Common myeloid progenitor, CD34-positive (primary cell): ENCODE measurements around the gene NHERF1.

Experiments
- CTCF ChIA-PET: fragments of 350-600 bp; sonication (Branson Sonifier 250); formaldehyde crosslinking; loops from one replicate; lab custom pipeline; 2021; ENCODE audit warnings: antibody characterized with exemption; lab: Charles Lee
- POLR2A ChIA-PET: fragments of 350-600 bp; sonication (Branson Sonifier 250); formaldehyde crosslinking; loops from one replicate; lab custom pipeline; 2021; ENCODE audit warnings: antibody characterized with exemption; lab: Charles Lee
- DNase-seq, 3 donors: peaks; one replicate each; pipeline versions ENCODE4 v3.0.0 to v3.0.0-alpha.2; 2013
- H3K27ac ChIP-seq, 2 experiments: 1 replicate in 1 of 2; 2 replicates in 1 of 2; pipeline ENCODE4 v1.7.0; 2013; ENCODE audit warnings: inconsistent platforms in 2 of 2, low read length in 2 of 2, mild to moderate bottlenecking in 2 of 2, low read depth in 1 of 2, moderate library complexity in 1 of 2; ENCODE audit not compliant: severe bottlenecking in 2 of 2, insufficient read depth in 1 of 2, poor library complexity in 1 of 2
- H3K27me3 ChIP-seq, 5 experiments: replicated peaks in 2 of 5; 1 replicate in 3 of 5; 2 replicates in 2 of 5; pipeline versions ENCODE4 v1.6.1 to v1.7.0; 2013; ENCODE audit warnings: low read length in 4 of 5, mild to moderate bottlenecking in 2 of 5, moderate library complexity in 2 of 5, inconsistent platforms in 1 of 5; ENCODE audit not compliant: insufficient read depth in 5 of 5, control insufficient read depth in 4 of 5
- H3K36me3 ChIP-seq, 4 experiments: 1 replicate in 2 of 4; 2 replicates in 2 of 4; pipeline versions ENCODE4 v1.6.1 to v1.7.0; 2013; ENCODE audit warnings: low read length in 3 of 4, control low read depth in 1 of 4, mild to moderate bottlenecking in 1 of 4; ENCODE audit not compliant: control insufficient read depth in 4 of 4, insufficient read depth in 4 of 4
- H3K4me1 ChIP-seq, 4 experiments: 1 replicate in 3 of 4; 2 replicates in 1 of 4; pipeline versions ENCODE4 v1.6.1 to v1.7.1; 2013; ENCODE audit warnings: low read length in 3 of 4, mild to moderate bottlenecking in 3 of 4, control low read depth in 1 of 4, inconsistent platforms in 1 of 4, moderate library complexity in 1 of 4; ENCODE audit not compliant: control insufficient read depth in 4 of 4, insufficient read depth in 4 of 4; ENCODE audit errors: control extremely low read depth in 1 of 4
- H3K4me3 ChIP-seq, 7 experiments: 1 replicate in 4 of 7; 2 replicates in 3 of 7; pipeline versions ENCODE4 v1.5.1 to v1.7.0; 2013; ENCODE audit warnings: mild to moderate bottlenecking in 7 of 7, low read length in 6 of 7, moderate library complexity in 6 of 7, inconsistent platforms in 2 of 7, low read depth in 2 of 7, control low read depth in 1 of 7; ENCODE audit not compliant: insufficient read depth in 4 of 7, control insufficient read depth in 1 of 7; ENCODE audit errors: extremely low read depth in 1 of 7
- H3K9me3 ChIP-seq, 5 experiments: 1 replicate in 4 of 5; 2 replicates in 1 of 5; pipeline versions ENCODE4 v1.6.1 to v1.7.1; 2013; ENCODE audit warnings: low read length in 4 of 5, mild to moderate bottlenecking in 2 of 5, inconsistent platforms in 1 of 5, low read depth in 1 of 5, moderate library complexity in 1 of 5; ENCODE audit not compliant: control insufficient read depth in 4 of 5, insufficient read depth in 2 of 5; ENCODE audit errors: control extremely low read depth in 1 of 5
- WGBS: methylation state at CpG from one replicate; pipeline ENCODE4 v1.1.5; 2013; ENCODE audit not compliant: insufficient coverage; 5-methylcytosine and 5-hydroxymethylcytosine counted together

The NHERF1 gene

DNA sequence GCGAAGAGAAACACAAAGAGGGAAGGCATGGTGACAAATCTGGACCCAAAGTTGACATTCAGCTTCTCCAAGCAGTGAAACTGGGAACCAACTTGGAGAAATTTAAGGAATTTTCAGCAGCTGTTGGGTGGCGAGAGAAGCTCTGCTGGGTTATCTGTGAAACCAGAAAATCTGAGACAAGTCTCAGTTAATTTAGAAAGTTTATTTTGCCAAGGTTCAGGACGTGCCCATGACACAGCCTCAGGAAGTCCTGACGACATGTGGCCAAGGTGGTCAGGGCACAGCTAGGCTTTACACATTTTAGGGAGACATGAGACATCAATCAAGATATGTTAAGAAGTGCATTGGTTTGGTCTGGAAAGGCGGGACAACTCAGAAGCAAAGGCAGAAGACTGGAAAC lies 24.5 kb upstream of the NHERF1 start:
- Histone ChIP-seq H3K4me3 (no peak overlapping the region), H3K36me3 (no peaks in the 10 kb centered on the region), H3K27me3 (no peaks in the 10 kb centered on the region), H3K9me3 (no peaks in the 10 kb centered on the region), H3K27ac (no peak overlapping the region), H3K4me1 (peaks cover 0 to 5% (median 0%) of the 10 kb centered on the region in 4 experiments)
- 58% methylated on average over 5 of the region's 5 CpGs for WGBS
- POLR2A ChIA-PET: interaction anchor here (1.4 kb wide), 1 partner anchor 13 kb away, joined by 4 read pairs; the partner anchor contains the start of gene RAB37
- CTCF ChIA-PET: interaction anchor here (1.5 to 5.8 kb wide), 3 partner anchors 9 to 66 kb away, joined by 3 to 33 read pairs (median 5); partner anchors contain the start of gene RAB37
- DNase-seq: peak in 1 of 3 donors; percentile 34

DNA sequence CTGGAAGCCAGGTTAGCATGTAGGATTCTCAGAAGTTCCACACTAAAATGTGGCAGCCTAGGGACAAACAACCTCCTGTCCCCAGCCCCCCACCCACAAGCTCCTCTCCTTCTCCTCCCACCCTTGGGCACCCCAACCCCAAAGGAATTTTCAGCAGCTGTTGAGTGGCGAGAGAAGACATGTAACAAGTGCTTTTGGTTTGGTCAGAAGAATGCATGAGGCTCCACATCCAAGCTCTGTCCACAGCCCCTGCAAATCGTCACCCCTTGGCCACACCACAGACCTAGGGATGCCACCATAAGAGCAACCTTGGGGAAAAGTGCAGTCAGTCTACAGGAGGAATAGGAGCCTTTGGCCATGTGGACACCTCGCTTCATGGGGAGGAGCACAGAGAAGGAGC lies 23.3 kb upstream of the NHERF1 start:
- WGBS: 100% methylated on average over 3 of the region's 3 CpGs
- ChIA-PET POLR2A (interaction anchor here (1.4 kb wide), 1 partner anchor 12 kb away, joined by 4 read pairs; the partner anchor contains the start of gene RAB37), CTCF (interaction anchor here (0.9 to 5.8 kb wide), 4 partner anchors 10 to 68 kb away, joined by 3 to 33 read pairs (median 4); partner anchors contain the start of gene RAB37)
- Histone ChIP-seq H3K4me3 (no peak overlapping the region), H3K27me3 (no peaks in the 10 kb centered on the region), H3K27ac (no peak overlapping the region), H3K9me3 (no peaks in the 10 kb centered on the region), H3K36me3 (no peaks in the 10 kb centered on the region), H3K4me1 (peaks cover 0 to 13% (median 6%) of the 10 kb centered on the region in 4 experiments)
- DNase-seq: no peak

DNA sequence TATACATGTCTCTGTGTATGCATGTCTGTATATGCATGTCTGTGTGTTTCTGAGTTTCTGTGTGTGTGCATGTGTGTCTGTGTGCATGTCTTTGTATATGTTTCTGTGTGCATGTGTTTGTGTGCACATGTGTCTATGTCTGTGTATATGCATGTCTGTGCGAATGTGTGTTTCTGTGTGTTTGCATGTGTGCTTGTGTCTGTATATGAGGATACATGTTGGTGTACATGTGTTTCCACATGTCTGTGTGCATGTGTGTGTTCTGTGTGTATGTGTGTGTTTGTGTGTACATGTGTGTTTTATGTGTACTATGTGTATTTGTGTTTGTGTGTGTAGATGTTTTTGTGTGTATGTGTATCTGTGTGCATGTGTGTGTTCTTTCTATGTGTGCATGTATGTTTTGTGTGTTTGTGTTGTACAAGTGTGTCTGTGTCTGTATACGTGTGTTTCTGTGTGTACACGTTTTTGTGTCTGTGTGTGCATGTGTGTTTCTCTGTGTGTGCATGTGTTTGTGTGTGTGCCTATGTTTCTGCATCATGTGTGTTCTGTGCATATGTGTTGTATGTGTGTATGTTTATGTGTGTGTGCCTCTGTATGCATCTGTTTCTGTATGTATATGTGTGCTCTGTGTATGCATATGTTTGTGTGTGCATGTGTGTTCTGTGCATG lies 20.3 kb upstream of the NHERF1 start:
- no peaks in the 10 kb centered on the region for H3K27me3 ChIP-seq
- peaks cover 0 to 26% (median 19%) of the 10 kb centered on the region in 4 experiments for H3K4me1 ChIP-seq
- no peak overlapping the region for H3K27ac ChIP-seq
- no peak for DNase-seq
- H3K4me3 ChIP-seq: no peak overlapping the region
- WGBS: 100% methylated on average over 3 of the region's 3 CpGs
- H3K36me3 ChIP-seq: no peaks in the 10 kb centered on the region
- POLR2A ChIA-PET: no interaction called here
- H3K9me3 ChIP-seq: no peaks in the 10 kb centered on the region
- CTCF ChIA-PET: no interaction called here

DNA sequence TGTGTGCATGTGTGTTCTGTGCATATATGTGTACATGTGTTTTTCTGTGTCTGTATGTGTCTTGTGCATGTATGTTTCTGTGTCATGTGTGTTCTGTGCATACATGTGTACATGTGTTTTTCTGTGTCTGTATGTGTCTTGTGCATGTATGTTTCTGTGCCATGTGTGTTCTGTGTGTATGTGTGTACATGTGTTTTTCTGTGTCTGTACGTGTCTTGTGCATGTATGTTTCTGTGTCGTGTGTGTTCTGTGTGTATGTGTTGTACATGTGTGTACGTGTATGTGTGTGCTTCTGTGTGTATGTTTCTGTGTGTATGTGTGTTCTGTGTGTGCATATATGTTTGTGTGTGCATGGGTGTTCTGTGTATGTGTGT lies 19.7 kb upstream of the NHERF1 start:
- Histone ChIP-seq H3K36me3 (no peaks in the 10 kb centered on the region), H3K4me3 (no peak overlapping the region), H3K4me1 (peaks cover 0 to 26% (median 20%) of the 10 kb centered on the region in 4 experiments), H3K27ac (no peak overlapping the region), H3K27me3 (no peaks in the 10 kb centered on the region), H3K9me3 (no peaks in the 10 kb centered on the region)
- 100% methylated on average over 2 of the region's 3 CpGs for WGBS
- CTCF ChIA-PET: no interaction called here
- POLR2A ChIA-PET: no interaction called here
- no peak for DNase-seq

DNA sequence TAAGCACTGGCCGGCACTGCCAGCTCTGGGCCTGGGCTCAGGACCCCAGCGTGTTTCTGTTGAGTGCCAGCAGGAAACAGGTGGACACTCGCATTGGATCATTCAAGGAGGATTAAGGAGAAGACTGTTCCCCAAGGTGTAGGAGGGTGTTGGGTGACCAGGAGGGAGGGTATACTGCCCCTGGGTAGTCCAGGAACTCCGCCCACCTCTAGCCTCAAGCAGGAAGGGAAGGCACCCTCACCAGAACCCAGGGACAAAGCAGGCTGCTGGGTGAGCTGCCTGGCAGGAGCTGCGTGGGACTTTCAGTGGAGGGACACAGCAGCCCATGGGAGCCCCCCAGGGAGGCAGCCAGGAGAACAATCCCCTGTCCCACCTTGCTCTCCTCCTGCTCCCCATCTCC lies 19.1 kb upstream of the NHERF1 start:
- WGBS: 95% methylated on average over 4 of the region's 5 CpGs
- Histone ChIP-seq H3K9me3 (no peaks in the 10 kb centered on the region), H3K27me3 (no peaks in the 10 kb centered on the region), H3K27ac (no peak overlapping the region), H3K4me3 (no peak overlapping the region), H3K36me3 (no peaks in the 10 kb centered on the region), H3K4me1 (peaks cover 0 to 24% (median 20%) of the 10 kb centered on the region in 4 experiments)
- DNase-seq: no peak
- POLR2A ChIA-PET: interaction anchor here (0.6 to 0.9 kb wide), 3 partner anchors 9 to 176 kb away, joined by 3 read pairs; no protein-coding TSS in a partner anchor
- CTCF ChIA-PET: interaction anchor here (0.8 to 1.1 kb wide), 3 partner anchors 16 to 350 kb away, joined by 3 to 4 read pairs (median 3); partner anchors contain the start of gene CD300LF

DNA sequence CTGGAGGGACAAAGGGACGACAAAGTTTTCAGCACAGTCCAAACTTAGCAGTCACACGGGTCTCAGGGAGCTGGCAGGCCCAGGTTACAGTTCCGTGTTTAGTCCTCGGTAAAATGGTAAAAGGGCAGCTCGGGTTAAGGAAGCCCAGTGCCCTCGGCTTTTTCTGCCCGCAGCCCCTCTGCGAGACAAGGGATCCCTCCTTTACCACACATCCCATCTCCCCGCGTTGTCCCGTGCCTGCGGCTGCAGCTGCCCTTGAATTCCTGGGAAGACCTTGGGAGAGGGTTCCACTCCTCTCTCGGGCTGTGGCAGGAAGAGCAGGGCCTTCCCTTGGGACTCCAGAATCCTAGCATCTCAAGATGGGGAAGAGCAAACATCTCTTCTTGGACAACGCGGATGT lies 18.6 kb upstream of the NHERF1 start:
- 98% methylated on average over 15 of the region's 15 CpGs for WGBS
- ChIA-PET CTCF (interaction anchor here (0.8 to 1.5 kb wide), 4 partner anchors 17 to 351 kb away, joined by 3 to 4 read pairs (median 4); partner anchors contain the start of gene CD300LF), POLR2A (interaction anchor here (0.6 to 0.9 kb wide), 3 partner anchors 8 to 177 kb away, joined by 3 read pairs; no protein-coding TSS in a partner anchor)
- Histone ChIP-seq H3K4me3 (no peak overlapping the region), H3K27ac (no peak overlapping the region), H3K36me3 (no peaks in the 10 kb centered on the region), H3K9me3 (no peaks in the 10 kb centered on the region), H3K4me1 (peaks cover 0 to 24% (median 20%) of the 10 kb centered on the region in 4 experiments), H3K27me3 (no peaks in the 10 kb centered on the region)
- no peak for DNase-seq
